Keratinocyte (primary cell): ENCODE results near the gene ZIC2.

Experiments
- CTCF ChIP-seq, 3 experiments: IDR thresholded peaks in 1 of 3; conservative IDR thresholded peaks in 1 of 3; optimal IDR thresholded peaks in 1 of 3; 2 replicates in 2 of 3; 3 replicates in 1 of 3; pipeline versions ENCODE3 to v1.5.1; 2011; ENCODE audit warnings: low read length in 3 of 3, mild to moderate bottlenecking in 3 of 3, moderate library complexity in 2 of 3, control low read depth in 1 of 3, inconsistent platforms in 1 of 3; ENCODE audit not compliant: insufficient read depth in 2 of 3; ENCODE audit errors: extremely low read depth in 1 of 3
- EZH2 ChIP-seq: IDR thresholded peaks from one replicate; pipeline ENCODE4 v1.6.1; 2012; ENCODE audit warnings: inconsistent platforms, mild to moderate bottlenecking, low read length, moderate library complexity

GRCh38 chr13:99970651-99971575 is 10.7 kb upstream of the ZIC2 start:
- TF ChIP-seq EZH2: peak; percentile 14
- no peak for TF ChIP-seq CTCF (optimal IDR thresholded peaks at IDR 0.05 in 1 of 3, IDR thresholded peaks at IDR 0.05 in 1 of 3, conservative IDR thresholded peaks at IDR 0.05 in 1 of 3; ENCODE audit: extremely low read depth in 1 of 3, insufficient read depth in 2 of 3, low read length in 3 of 3)
